GM10266 (cell line): ENCODE data around the gene GALNTL6.

ENCODE experiments used
- DNase-seq: peaks from one replicate; pipeline ENCODE4 v3.0.0; 2012; ENCODE audit errors: extremely low spot score
- TF ChIP-seq, protein P1 (sequence below): IDR thresholded peaks from 2 replicates; pipeline ENCODE4 v1.5.1; 2012; ENCODE audit warnings: mild to moderate bottlenecking, low read depth; ENCODE audit not compliant: control insufficient read depth, insufficient read depth; ENCODE audit errors: missing control alignments

The GALNTL6 gene

DNA sequence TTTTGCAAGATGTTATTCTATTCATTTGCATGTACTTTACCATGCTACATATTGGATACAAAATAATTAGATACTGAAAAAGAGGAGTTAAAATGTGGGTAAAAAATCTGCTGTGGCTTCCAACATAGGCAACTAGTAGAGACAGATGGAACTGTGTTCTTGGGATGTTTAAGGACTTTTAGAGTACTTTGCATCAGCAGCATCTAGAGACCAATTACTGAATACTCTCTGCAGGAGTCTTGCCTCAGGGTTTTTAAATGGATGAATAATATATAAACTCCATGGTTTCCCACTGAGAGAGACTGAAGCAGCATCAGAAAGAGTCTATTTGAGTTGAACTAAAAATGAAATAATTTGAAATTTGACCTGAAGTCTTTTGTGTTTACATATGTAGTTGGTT lies 676.7 kb downstream of the GALNTL6 start:
- TF ChIP-seq, protein P1, sequence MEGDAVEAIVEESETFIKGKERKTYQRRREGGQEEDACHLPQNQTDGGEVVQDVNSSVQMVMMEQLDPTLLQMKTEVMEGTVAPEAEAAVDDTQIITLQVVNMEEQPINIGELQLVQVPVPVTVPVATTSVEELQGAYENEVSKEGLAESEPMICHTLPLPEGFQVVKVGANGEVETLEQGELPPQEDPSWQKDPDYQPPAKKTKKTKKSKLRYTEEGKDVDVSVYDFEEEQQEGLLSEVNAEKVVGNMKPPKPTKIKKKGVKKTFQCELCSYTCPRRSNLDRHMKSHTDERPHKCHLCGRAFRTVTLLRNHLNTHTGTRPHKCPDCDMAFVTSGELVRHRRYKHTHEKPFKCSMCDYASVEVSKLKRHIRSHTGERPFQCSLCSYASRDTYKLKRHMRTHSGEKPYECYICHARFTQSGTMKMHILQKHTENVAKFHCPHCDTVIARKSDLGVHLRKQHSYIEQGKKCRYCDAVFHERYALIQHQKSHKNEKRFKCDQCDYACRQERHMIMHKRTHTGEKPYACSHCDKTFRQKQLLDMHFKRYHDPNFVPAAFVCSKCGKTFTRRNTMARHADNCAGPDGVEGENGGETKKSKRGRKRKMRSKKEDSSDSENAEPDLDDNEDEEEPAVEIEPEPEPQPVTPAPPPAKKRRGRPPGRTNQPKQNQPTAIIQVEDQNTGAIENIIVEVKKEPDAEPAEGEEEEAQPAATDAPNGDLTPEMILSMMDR: no peak
- no peak for DNase-seq

DNA sequence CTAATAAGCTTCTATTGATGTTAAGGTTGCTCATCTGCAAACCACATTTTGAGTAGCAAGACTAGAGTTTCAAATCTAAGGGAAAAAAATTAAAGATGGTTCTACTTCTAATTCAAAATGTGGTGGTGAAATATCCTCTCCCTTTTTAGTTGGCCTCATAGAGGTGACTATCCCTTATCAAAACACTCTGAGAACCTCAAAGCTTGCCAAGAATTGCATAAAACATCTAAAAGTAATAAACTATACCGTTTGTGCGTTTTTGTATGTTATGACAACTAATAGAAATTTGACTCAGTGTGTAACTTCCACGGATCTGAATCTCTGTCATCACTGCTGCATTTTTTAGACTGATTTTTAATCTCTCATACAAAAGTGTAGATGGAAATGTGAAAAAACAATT lies 682.6 kb downstream of the GALNTL6 start:
- DNase-seq: no peak
- TF ChIP-seq, protein P1: no peak

DNA sequence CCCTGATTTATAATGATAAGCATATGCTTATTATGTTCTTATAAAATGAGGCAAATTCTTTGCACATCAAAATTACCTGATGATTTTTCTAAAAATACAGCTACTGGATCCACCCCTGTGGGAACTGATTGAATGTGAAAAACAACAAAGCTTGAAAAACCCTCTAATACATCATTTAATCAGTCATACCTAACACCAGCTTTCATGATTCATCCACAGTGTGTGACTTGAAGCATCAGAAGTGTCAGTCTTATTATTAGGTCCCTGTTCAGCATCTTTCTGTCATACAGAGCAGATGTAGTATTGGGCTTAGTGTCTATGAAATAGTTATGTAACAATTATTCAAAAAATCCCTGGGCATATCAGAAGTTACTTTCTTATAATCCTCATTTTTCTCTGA lies 684.1 kb downstream of the GALNTL6 start:
- TF ChIP-seq, protein P1: no peak
- DNase-seq: no peak

DNA sequence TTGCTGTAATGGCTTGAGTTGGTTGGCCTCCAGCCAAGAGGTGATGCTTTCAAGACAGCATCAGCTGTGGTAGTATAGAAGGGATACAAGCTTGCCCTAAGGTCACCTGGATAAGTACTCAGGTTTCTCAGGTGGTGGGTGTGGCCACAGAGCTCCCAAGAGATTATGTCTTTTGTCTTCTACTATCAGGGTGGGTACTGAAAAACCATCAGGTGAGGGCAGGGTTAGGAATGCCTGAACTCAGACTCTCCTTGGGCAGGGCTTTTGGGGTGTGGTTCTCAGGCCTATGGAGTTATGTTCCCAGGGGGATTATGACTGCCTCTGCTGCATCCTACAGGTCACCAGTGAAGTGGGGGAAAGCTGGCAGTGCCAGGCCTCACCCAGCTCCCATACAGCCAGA lies 700.8 kb downstream of the GALNTL6 start:
- TF ChIP-seq, protein P1: no peak
- DNase-seq: no peak

DNA sequence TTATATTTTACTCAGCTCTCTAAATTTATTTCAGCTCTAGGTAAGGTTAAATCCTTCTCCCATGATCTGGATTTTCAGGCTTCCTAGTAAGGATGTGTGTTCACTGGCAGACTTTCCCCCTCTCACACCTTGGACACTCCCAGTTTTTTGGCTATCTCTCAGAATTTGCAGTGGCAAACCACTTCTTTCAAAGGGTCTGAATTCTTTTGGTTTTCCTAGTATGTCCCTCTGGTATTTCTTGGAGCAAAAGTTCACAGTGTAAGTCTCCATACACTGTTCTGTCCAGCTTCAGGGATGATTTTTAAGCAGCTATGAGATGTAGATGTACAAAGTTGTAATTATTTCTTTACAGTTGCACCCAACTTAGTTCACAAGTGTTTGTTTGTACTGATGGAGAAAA lies 701.6 kb downstream of the GALNTL6 start:
- TF ChIP-seq, protein P1: no peak
- no peak for DNase-seq

DNA sequence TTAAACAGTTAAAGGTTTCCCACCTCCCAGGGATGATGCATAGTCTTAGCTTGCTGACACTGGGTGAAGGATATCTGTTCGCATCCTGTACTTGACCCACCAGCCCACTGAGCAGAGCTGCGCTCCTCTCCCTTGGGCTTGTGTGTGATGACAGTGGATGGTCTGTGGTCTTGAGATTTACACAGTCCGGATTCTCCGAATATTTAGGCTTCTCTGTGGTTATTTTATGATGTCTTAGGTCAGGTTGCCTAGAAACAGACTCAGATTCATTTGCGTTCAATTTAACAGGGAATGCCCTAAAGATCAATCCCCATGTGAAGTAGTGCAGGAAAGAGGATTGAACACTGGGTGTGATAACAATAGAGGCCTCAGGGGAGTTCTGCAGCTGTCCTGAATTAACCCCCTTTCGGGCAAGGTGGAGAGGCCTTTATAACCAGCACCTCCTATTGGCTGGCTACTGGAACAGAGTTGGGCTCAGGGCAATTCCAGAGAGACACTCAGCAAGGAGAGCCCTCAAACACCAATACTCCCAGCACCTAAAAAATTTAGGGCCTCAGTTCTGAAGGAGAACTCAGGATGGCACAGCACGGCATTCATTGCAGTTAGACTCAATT lies 702.2 kb downstream of the GALNTL6 start:
- DNase-seq: no peak
- TF ChIP-seq, protein P1: no peak

DNA sequence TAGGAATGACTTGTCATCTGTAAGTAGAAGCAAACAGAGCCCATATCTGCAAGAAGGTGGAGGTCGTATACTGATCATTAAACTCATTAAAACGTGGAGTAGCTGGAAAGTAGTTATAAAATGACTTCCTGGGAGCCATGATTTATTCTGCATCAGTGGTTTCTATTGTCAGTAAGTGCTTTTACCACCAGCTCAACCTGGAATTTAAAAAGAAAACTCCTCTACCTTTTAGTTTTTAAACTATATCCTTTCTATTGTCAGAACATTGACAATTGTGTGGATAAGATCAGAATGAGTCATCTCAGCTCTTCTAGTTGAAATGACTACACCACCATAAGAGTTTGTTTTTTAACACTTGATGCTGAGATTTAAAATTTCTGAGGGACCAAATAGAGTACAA lies 704.2 kb downstream of the GALNTL6 start:
- DNase-seq: no peak

More for the DNA sequence above, 704.2 kb downstream of the GALNTL6 start:
- TF ChIP-seq, protein P1: no peak
